Measurements from ENCODE around the gene MAF.

Gene MAF

GRCh38 chr16:79613009-79613408 lies 12.5 kb upstream of the MAF start:
- Histone ChIP-seq H3K9me3 (no peaks in the 10 kb centered on the region), H3K36me3 (no peaks in the 10 kb centered on the region), H3K4me3 (ENCODE audit: low read depth in 1 of 2, low read length in 1 of 2) (no peak overlapping the region), H3K27me3 (peaks cover 15% of the 10 kb centered on the region), H3K27ac (no peak overlapping the region), H3K4me1 (ENCODE audit: control insufficient read depth in 1 of 2, insufficient read depth in 1 of 2, low read depth in 1 of 2, low read length in 1 of 2) (no peaks in the 10 kb centered on the region)
- TF ChIP-seq CTCF (IDR thresholded peaks at IDR 0.05) = no peak

GRCh38 chr16:79612207-79612606 lies 11.7 kb upstream of the MAF start:
- Histone ChIP-seq H3K9me3 (no peaks in the 10 kb centered on the region), H3K27ac (no peak overlapping the region), H3K4me3 (ENCODE audit: low read depth in 1 of 2, low read length in 1 of 2) (no peak overlapping the region), H3K4me1 (ENCODE audit: control insufficient read depth in 1 of 2, insufficient read depth in 1 of 2, low read depth in 1 of 2, low read length in 1 of 2) (no peaks in the 10 kb centered on the region), H3K36me3 (no peaks in the 10 kb centered on the region), H3K27me3 (peaks cover 21% of the 10 kb centered on the region)
- no peak for TF ChIP-seq CTCF (IDR thresholded peaks at IDR 0.05)

GRCh38 chr16:79610771-79611170 lies 10.2 kb upstream of the MAF start:
- H3K4me1 ChIP-seq (ENCODE audit: control insufficient read depth in 1 of 2, insufficient read depth in 1 of 2, low read depth in 1 of 2, low read length in 1 of 2) = no peaks in the 10 kb centered on the region
- no peak overlapping the region for H3K4me3 ChIP-seq (ENCODE audit: low read depth in 1 of 2, low read length in 1 of 2)
- no peak for TF ChIP-seq CTCF (IDR thresholded peaks at IDR 0.05)
- H3K36me3 ChIP-seq = no peaks in the 10 kb centered on the region
- no peak overlapping the region for H3K27ac ChIP-seq
- no peaks in the 10 kb centered on the region for H3K9me3 ChIP-seq
- peaks cover 35% of the 10 kb centered on the region for H3K27me3 ChIP-seq

GRCh38 chr16:79609861-79610260 lies 9.3 kb upstream of the MAF start:
- Histone ChIP-seq H3K9me3 (no peaks in the 10 kb centered on the region), H3K4me1 (ENCODE audit: control insufficient read depth in 1 of 2, insufficient read depth in 1 of 2, low read depth in 1 of 2, low read length in 1 of 2) (no peaks in the 10 kb centered on the region), H3K27me3 (peaks cover 44% of the 10 kb centered on the region), H3K36me3 (no peaks in the 10 kb centered on the region), H3K27ac (no peak overlapping the region), H3K4me3 (ENCODE audit: low read depth in 1 of 2, low read length in 1 of 2) (no peak overlapping the region)
- TF ChIP-seq CTCF (IDR thresholded peaks at IDR 0.05) = no peak

GRCh38 chr16:79608976-79609375 lies 8.4 kb upstream of the MAF start:
- H3K27ac ChIP-seq = no peak overlapping the region
- no peaks in the 10 kb centered on the region for H3K36me3 ChIP-seq
- H3K27me3 ChIP-seq = peaks cover 53% of the 10 kb centered on the region
- H3K4me1 ChIP-seq (ENCODE audit: control insufficient read depth in 1 of 2, insufficient read depth in 1 of 2, low read depth in 1 of 2, low read length in 1 of 2) = no peaks in the 10 kb centered on the region
- no peaks in the 10 kb centered on the region for H3K9me3 ChIP-seq
- H3K4me3 ChIP-seq (ENCODE audit: low read depth in 1 of 2, low read length in 1 of 2) = no peak overlapping the region
- TF ChIP-seq CTCF (IDR thresholded peaks at IDR 0.05) = no peak

GRCh38 chr16:79607587-79607986 lies 7.0 kb upstream of the MAF start:
- no peak overlapping the region for H3K27ac ChIP-seq
- H3K4me3 ChIP-seq (ENCODE audit: low read depth in 1 of 2, low read length in 1 of 2) = no peak overlapping the region
- no peaks in the 10 kb centered on the region for H3K9me3 ChIP-seq
- H3K36me3 ChIP-seq = no peaks in the 10 kb centered on the region
- H3K27me3 ChIP-seq = peaks cover 67% of the 10 kb centered on the region
- no peaks in the 10 kb centered on the region for H3K4me1 ChIP-seq (ENCODE audit: control insufficient read depth in 1 of 2, insufficient read depth in 1 of 2, low read depth in 1 of 2, low read length in 1 of 2)
- no peak for TF ChIP-seq CTCF (IDR thresholded peaks at IDR 0.05)
